Testis (tissue), 2 donors: Measurements from ENCODE around the gene PCDHGC5.

ENCODE experiments used
- POLR2A ChIP-seq: fragments of 450-650 bp; IDR thresholded peaks from one replicate; pipeline ENCODE4 v1.6.1; 2017; ENCODE audit warnings: antibody characterized with exemption, mild to moderate bottlenecking, moderate library complexity
- TF ChIP-seq, protein P1 (sequence below), 3 experiments: fragments of 450-650 bp in 2 of 3; fragments of 200-600 bp in 1 of 3; sonication (generic) in 1 of 3; IDR thresholded peaks; one replicate each; pipeline ENCODE4 v1.5.1; 2016 to 2019; ENCODE audit warnings: antibody characterized with exemption in 3 of 3, mild to moderate bottlenecking in 2 of 3, moderate library complexity in 1 of 3

DNA sequence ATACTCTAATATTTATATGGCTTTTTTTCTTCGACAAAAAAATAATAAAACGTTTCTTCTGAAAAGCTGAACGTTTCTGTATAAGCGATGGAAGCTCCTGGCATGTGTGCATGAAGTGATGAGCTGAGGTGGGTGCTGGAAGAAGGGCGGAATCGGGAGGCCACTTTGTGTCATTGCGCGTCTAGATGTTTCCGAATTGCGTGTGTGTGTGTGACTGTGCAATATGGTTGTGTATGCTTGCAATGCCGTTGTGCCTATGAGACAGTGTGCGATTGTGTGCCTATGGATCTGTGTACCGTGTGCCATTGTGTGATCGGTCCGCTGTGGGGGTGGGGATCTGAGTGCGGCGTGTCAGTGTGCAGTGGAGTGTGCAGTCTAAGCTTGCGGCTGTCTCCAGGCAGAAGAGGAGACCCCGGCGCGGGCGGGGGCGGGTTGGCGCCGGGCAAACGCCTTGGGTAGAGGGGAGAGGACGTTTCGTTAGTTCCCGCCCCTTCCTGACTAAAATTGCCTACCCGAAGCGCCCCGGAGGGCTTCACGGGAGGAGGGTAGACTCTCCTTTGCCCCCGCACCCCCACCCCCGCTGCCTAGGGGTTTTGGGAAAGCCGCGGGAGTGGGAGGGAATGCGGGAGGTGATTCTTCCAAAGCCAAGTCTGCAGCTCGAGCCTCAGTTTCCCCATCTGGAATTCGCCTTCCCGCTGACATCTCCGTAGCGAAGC is 24.2 kb downstream of the PCDHGC5 start:
- TF ChIP-seq, protein P1, sequence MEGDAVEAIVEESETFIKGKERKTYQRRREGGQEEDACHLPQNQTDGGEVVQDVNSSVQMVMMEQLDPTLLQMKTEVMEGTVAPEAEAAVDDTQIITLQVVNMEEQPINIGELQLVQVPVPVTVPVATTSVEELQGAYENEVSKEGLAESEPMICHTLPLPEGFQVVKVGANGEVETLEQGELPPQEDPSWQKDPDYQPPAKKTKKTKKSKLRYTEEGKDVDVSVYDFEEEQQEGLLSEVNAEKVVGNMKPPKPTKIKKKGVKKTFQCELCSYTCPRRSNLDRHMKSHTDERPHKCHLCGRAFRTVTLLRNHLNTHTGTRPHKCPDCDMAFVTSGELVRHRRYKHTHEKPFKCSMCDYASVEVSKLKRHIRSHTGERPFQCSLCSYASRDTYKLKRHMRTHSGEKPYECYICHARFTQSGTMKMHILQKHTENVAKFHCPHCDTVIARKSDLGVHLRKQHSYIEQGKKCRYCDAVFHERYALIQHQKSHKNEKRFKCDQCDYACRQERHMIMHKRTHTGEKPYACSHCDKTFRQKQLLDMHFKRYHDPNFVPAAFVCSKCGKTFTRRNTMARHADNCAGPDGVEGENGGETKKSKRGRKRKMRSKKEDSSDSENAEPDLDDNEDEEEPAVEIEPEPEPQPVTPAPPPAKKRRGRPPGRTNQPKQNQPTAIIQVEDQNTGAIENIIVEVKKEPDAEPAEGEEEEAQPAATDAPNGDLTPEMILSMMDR (IDR thresholded peaks at IDR 0.05) = no peak
- TF ChIP-seq POLR2A = no peak
